ENCODE data around the gene PLEKHM3.
"Not testable (repeated sequence)": the region's sequence is repeated elsewhere in the genome, so short reads cannot be mapped to it uniquely, and the experiment has no call there.

PLEKHM3 gene

GRCh38 chr2:207949245-207949644 is 76.1 kb downstream of the PLEKHM3 start:
- not testable (repeated sequence) for DNase-seq (ENCODE audit: low read depth)

- DNase-seq (ENCODE audit: low read depth), result no peak
These were observed 80.2 kb downstream of the PLEKHM3 start for GRCh38 chr2:207944979-207945600.

GRCh38 chr2:207944334-207944733 is 81.0 kb downstream of the PLEKHM3 start:
- DNase-seq (ENCODE audit: low read depth), result no peak

- no peak for DNase-seq (ENCODE audit: low read depth)
These were observed 85.8 kb downstream of the PLEKHM3 start for GRCh38 chr2:207939342-207940108.

GRCh38 chr2:207938886-207939285 is 86.4 kb downstream of the PLEKHM3 start:
- no peak for DNase-seq (ENCODE audit: low read depth)

GRCh38 chr2:207938415-207938814 is 86.9 kb downstream of the PLEKHM3 start:
- no peak for DNase-seq (ENCODE audit: low read depth)

GRCh38 chr2:207937823-207938222 is 87.5 kb downstream of the PLEKHM3 start:
- DNase-seq (ENCODE audit: low read depth), result no peak

GRCh38 chr2:207937253-207937652 is 88.1 kb downstream of the PLEKHM3 start:
- DNase-seq (ENCODE audit: low read depth), result no peak

- no peak for DNase-seq (ENCODE audit: low read depth)
These were observed 88.9 kb downstream of the PLEKHM3 start for GRCh38 chr2:207936380-207936779.

- DNase-seq (ENCODE audit: low read depth), result no peak
These were observed 89.3 kb downstream of the PLEKHM3 start for GRCh38 chr2:207935991-207936370.

GRCh38 chr2:207935121-207935990 is 90.0 kb downstream of the PLEKHM3 start:
- no peak for DNase-seq (ENCODE audit: low read depth)

GRCh38 chr2:207934720-207935119 is 90.6 kb downstream of the PLEKHM3 start:
- DNase-seq (ENCODE audit: low read depth), result no peak

GRCh38 chr2:207933396-207934065 is 91.8 kb downstream of the PLEKHM3 start:
- no peak for DNase-seq (ENCODE audit: low read depth)

GRCh38 chr2:207932106-207932505 is 93.2 kb downstream of the PLEKHM3 start:
- DNase-seq (ENCODE audit: low read depth), result no peak

- no peak for DNase-seq (ENCODE audit: low read depth)
These were observed 94.6 kb downstream of the PLEKHM3 start for GRCh38 chr2:207930747-207931146.

GRCh38 chr2:207929923-207930322 is 95.4 kb downstream of the PLEKHM3 start:
- no peak for DNase-seq (ENCODE audit: low read depth)

GRCh38 chr2:207928079-207928478 is 97.2 kb downstream of the PLEKHM3 start:
- DNase-seq (ENCODE audit: low read depth), result no peak

GRCh38 chr2:207926989-207927300 is 98.4 kb downstream of the PLEKHM3 start:
- DNase-seq (ENCODE audit: low read depth), result no peak

GRCh38 chr2:207926133-207926988 is 99.0 kb downstream of the PLEKHM3 start:
- no peak for DNase-seq (ENCODE audit: low read depth)

GRCh38 chr2:207925601-207926000 is 99.7 kb downstream of the PLEKHM3 start:
- DNase-seq (ENCODE audit: low read depth), result no peak

- DNase-seq (ENCODE audit: low read depth), result no peak
These were observed 103.7 kb downstream of the PLEKHM3 start for GRCh38 chr2:207921606-207922005.

Measured in stimulated activated CD8-positive, alpha-beta memory T cell treated with anti-CD3 and anti-CD28 coated beads, Interleukin-12 subunit alpha, Interleukin-12 subunit beta, amount 100 ng/mL, for 4 hours (primary cell).